Spleen (tissue), 11 donors: ENCODE measurements around the gene SYCE1L. TPM values are rescaled to one million over a fixed set of nuclear protein-coding genes. Genes with fewer than 3 reads are reported as not detected.

Experiments used
- DNase-seq: peaks from one replicate; pipeline ENCODE4 v3.0.0-alpha.2; 2020
- H3K27ac ChIP-seq, 8 donors: fragments of 200-600 bp; sonication (generic) in 7 of 8; 1 replicate in 4 of 8; 2 replicates in 4 of 8; pipeline versions ENCODE4 v1.5.0 to v1.8.0; 2016 to 2021; ENCODE audit warnings: inconsistent platforms in 4 of 8, mild to moderate bottlenecking in 4 of 8, moderate library complexity in 1 of 8
- H3K27me3 ChIP-seq, 7 donors: fragments of 200-600 bp; sonication (generic) in 6 of 7; replicated peaks in 1 of 7; 1 replicate in 4 of 7; 2 replicates in 3 of 7; pipeline versions ENCODE4 v1.5.0 to v1.8.0; 2016 to 2021; ENCODE audit warnings: inconsistent platforms in 3 of 7, mild to moderate bottlenecking in 1 of 7
- H3K36me3 ChIP-seq, 6 donors: fragments of 200-600 bp; sonication (generic) in 5 of 6; 1 replicate in 4 of 6; 2 replicates in 2 of 6; pipeline versions ENCODE4 v1.5.0 to v1.8.0; 2016 to 2021; ENCODE audit warnings: inconsistent platforms in 2 of 6
- H3K4me1 ChIP-seq, 6 donors: fragments of 200-600 bp; sonication (generic) in 5 of 6; 1 replicate in 3 of 6; 2 replicates in 3 of 6; pipeline versions ENCODE4 v1.5.0 to v1.8.0; 2016 to 2021; ENCODE audit warnings: inconsistent platforms in 3 of 6
- H3K4me3 ChIP-seq, 8 donors: fragments of 200-600 bp; sonication (generic) in 7 of 8; 1 replicate in 4 of 8; 2 replicates in 4 of 8; pipeline versions ENCODE4 v1.5.0 to v1.8.0; 2016 to 2021; ENCODE audit warnings: inconsistent platforms in 4 of 8, mild to moderate bottlenecking in 4 of 8, moderate library complexity in 2 of 8
- H3K9me3 ChIP-seq, 8 donors: fragments of 200-600 bp; sonication (generic) in 7 of 8; 1 replicate in 4 of 8; 2 replicates in 4 of 8; pipeline versions ENCODE4 v1.5.0 to v1.8.0; 2016 to 2021; ENCODE audit warnings: inconsistent platforms in 4 of 8
- CTCF ChIP-seq, 11 experiments: fragments of 200-600 bp in 7 of 11; fragments of 450-650 bp in 4 of 11; sonication (generic) in 4 of 11; IDR thresholded peaks in 8 of 11; conservative IDR thresholded peaks in 3 of 11; 1 replicate in 7 of 11; 2 replicates in 4 of 11; pipeline versions ENCODE4 v1.4.0 to v1.8.0; 2016 to 2021; ENCODE audit warnings: antibody characterized with exemption in 11 of 11, inconsistent platforms in 4 of 11, mild to moderate bottlenecking in 1 of 11
- POLR2A ChIP-seq, 3 donors: fragments of 450-650 bp; IDR thresholded peaks; one replicate each; pipeline ENCODE4 v1.5.1; 2017; ENCODE audit warnings: antibody characterized with exemption in 3 of 3, mild to moderate bottlenecking in 1 of 3
- POLR2AphosphoS5 ChIP-seq, 3 donors: sonication (generic); formaldehyde crosslinking; IDR thresholded peaks; one replicate each; pipeline ENCODE4 v1.5.1; 2017; ENCODE audit warnings: antibody characterized with exemption in 3 of 3
- WGBS, 5 donors: extraction: QIAGEN DNeasy Blood & Tissue Kit in 3 of 5; methylation state at CpG; one replicate each; pipeline versions ENCODE4 v1.1.5 to v1.1.7; 2013 to 2018; 5-methylcytosine and 5-hydroxymethylcytosine counted together
- intact Hi-C: fragments of 100-400 bp; cut with DNase I; formaldehyde crosslinking; loops from one replicate; pipeline ENCODE4 v1.15.0; 2023; ENCODE audit warnings: low total_unique reads
- polyA plus RNA-seq, 3 donors: library from polyadenylated mRNA; stranded (reverse); fragments of 200-250 nt; gene quantifications; one replicate each; pipeline ENCODE4 v1.2.1, GENCODE V29; 2013
- total RNA-seq, 7 donors: library from RNA; depleted of rRNA in 3 of 7; stranded (reverse); fragments of >200 nt in 3 of 7; fragmentation: NEBNext Ultra II Directional in 4 of 7; extraction: Animal tissue kit (Norgen Biotek cat#: 25700) in 4 of 7; gene quantifications; one replicate each; pipeline versions ENCODE4 v1.1.0 to v1.2.1, GENCODE V29; 2016 to 2021
- donor health status: healthy with polysubstance abuse.
- donor health status: DM: no; HTN: no; CAD: no; lungs with moderate emphysema.
- donor health status: DM: no; HTN: no; CAD: no.
- donor health status: Bipolar disorder and iron deficiency.
- donor health status: healthy.
- donor health status: DM: no; HTN: no; CAD: no.
- donor health status: DM: yes; HTN: yes; CAD: no.

The SYCE1L gene
- total and polyA plus RNA-seq, 10 donors, result 1.4 to 9.6 (median 4.4) TPM; not detected in 2

GRCh38 chr16:77212741-77213541 is 13.7 kb downstream of the SYCE1L start:
- peaks cover 0 to 23% (median 11%) of the 10 kb centered on the region in 6 donors for H3K4me1 ChIP-seq
- no peak for TF ChIP-seq CTCF (IDR thresholded peaks at IDR 0.05 in 8 of 11, conservative IDR thresholded peaks at IDR 0.05 in 3 of 11)
- TF ChIP-seq POLR2A (IDR thresholded peaks at IDR 0.05), result no peak
- peak; percentile 59 to 71 (median 69) for TF ChIP-seq POLR2AphosphoS5 (IDR thresholded peaks at IDR 0.05)
- H3K27me3 ChIP-seq, result peaks cover 0 to 7% (median 0%) of the 10 kb centered on the region in 7 donors
- WGBS, 5 donors, result 18 to 40% (median 19%) methylated on average over 31 to 62 of the region's 62 CpGs
- peak overlapping the region; percentile 54 to 87 (median 71) for H3K27ac ChIP-seq
- H3K36me3 ChIP-seq, result no peaks in the 10 kb centered on the region
- peak overlapping the region; percentile 56 to 78 (median 64) for H3K4me3 ChIP-seq
- intact Hi-C loops, result no loop called here
- H3K9me3 ChIP-seq, result no peaks in the 10 kb centered on the region
- DNase-seq, result peak; percentile 93

GRCh38 chr16:77213542-77214106 is 14.4 kb downstream of the SYCE1L start:
- peaks cover 0 to 23% (median 11%) of the 10 kb centered on the region in 6 donors for H3K4me1 ChIP-seq
- intact Hi-C loops, result no loop called here
- TF ChIP-seq CTCF (IDR thresholded peaks at IDR 0.05 in 8 of 11, conservative IDR thresholded peaks at IDR 0.05 in 3 of 11) (no peak), POLR2A (IDR thresholded peaks at IDR 0.05) (no peak), POLR2AphosphoS5 (IDR thresholded peaks at IDR 0.05) (no peak)
- H3K27me3 ChIP-seq, result peaks cover 0 to 7% (median 0%) of the 10 kb centered on the region in 7 donors
- peak overlapping the region in 1 of 8 donors; percentile 72 for H3K4me3 ChIP-seq
- no peaks in the 10 kb centered on the region for H3K9me3 ChIP-seq
- WGBS, 5 donors, result 91 to 97% (median 94%) methylated on average over 15 of the region's 15 CpGs
- no peaks in the 10 kb centered on the region for H3K36me3 ChIP-seq
- H3K27ac ChIP-seq, result no peak overlapping the region
- peak; percentile 81 for DNase-seq

- Histone ChIP-seq H3K27ac (no peak overlapping the region), H3K27me3 (peaks cover 0 to 7% (median 0%) of the 10 kb centered on the region in 7 donors), H3K9me3 (no peaks in the 10 kb centered on the region), H3K4me1 (peaks cover 0 to 23% (median 11%) of the 10 kb centered on the region in 6 donors), H3K36me3 (no peaks in the 10 kb centered on the region), H3K4me3 (no peak overlapping the region)
- TF ChIP-seq POLR2AphosphoS5 (IDR thresholded peaks at IDR 0.05) (no peak), CTCF (IDR thresholded peaks at IDR 0.05 in 8 of 11, conservative IDR thresholded peaks at IDR 0.05 in 3 of 11) (no peak), POLR2A (IDR thresholded peaks at IDR 0.05) (no peak)
- DNase-seq, result no peak
- 86 to 93% (median 86%) methylated on average over 11 to 12 of the region's 12 CpGs for WGBS, 5 donors
- intact Hi-C loops, result no loop called here
Observed at GRCh38 chr16:77214411-77215138, 15.4 kb downstream of the SYCE1L start.
